SK-N-MC (cell line): ENCODE results near the gene SMYD3.

Experiments
- EZH2 ChIP-seq: fragments of 200-600 bp; sonication (generic); IDR thresholded peaks from one replicate; pipeline ENCODE4 v1.6.1; 2017; ENCODE audit warnings: antibody characterized with exemption
- POLR2AphosphoS5 ChIP-seq: IDR thresholded peaks from 2 replicates; pipeline ENCODE4 v1.6.1; 2012; ENCODE audit warnings: mild to moderate bottlenecking, low read depth, low read length, borderline replicate concordance

- TF ChIP-seq POLR2AphosphoS5 (no peak), EZH2 (no peak)
These were observed 414.9 kb downstream of the SMYD3 start for GRCh38 chr1:246092136-246092535.
